ENCODE measurements around the gene MAPKAPK2.

- TF ChIP-seq NBN (conservative IDR thresholded peaks at IDR 0.05): no peak
- TF ChIP-seq SP2 (CRISPR knock-in tag; IDR thresholded peaks at IDR 0.05): no peak
- TF ChIP-seq EP300 (IDR thresholded peaks at IDR 0.05; ENCODE audit: low read depth in 2 of 2, low read length in 2 of 2): no peak
- no peak for TF ChIP-seq EP300 (CRISPR knock-in tag; IDR thresholded peaks at IDR 0.05; ENCODE audit: borderline replicate concordance)
- TF ChIP-seq MED1 (CRISPR knock-in tag; IDR thresholded peaks at IDR 0.05): no peak
- TF ChIP-seq TCF12 (IDR thresholded peaks at IDR 0.05): no peak
- TF ChIP-seq TCF12 (CRISPR knock-in tag; IDR thresholded peaks at IDR 0.05): no peak
- no peak for TF ChIP-seq ELK4 (CRISPR knock-in tag; IDR thresholded peaks at IDR 0.05; ENCODE audit: borderline replicate concordance)
- no peak for TF ChIP-seq CTCF (CRISPR knock-in tag; IDR thresholded peaks at IDR 0.05)
- TF ChIP-seq BRF2 (CRISPR knock-in tag; IDR thresholded peaks at IDR 0.05): no peak
Observed at GRCh38 chr1:206729507-206729906, 44.8 kb downstream of the MAPKAPK2 start.
